ENCODE results near the gene SFXN5.

SFXN5 gene

GRCh38 chr2:72934683-72935610 is 136.6 kb downstream of the SFXN5 start:
- peak; percentile 75 for DNase-seq

DNA sequence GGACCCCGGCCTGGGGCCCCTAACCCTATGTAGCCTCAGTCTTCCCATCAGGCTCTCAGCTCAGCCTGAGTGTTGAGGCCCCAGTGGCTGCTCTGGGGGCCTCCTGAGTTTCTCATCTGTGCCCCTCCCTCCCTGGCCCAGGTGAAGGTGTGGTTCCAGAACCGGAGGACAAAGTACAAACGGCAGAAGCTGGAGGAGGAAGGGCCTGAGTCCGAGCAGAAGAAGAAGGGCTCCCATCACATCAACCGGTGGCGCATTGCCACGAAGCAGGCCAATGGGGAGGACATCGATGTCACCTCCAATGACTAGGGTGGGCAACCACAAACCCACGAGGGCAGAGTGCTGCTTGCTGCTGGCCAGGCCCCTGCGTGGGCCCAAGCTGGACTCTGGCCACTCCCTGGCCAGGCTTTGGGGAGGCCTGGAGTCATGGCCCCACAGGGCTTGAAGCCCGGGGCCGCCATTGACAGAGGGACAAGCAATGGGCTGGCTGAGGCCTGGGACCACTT is 137.8 kb downstream of the SFXN5 start:
- no peak for DNase-seq

DNA sequence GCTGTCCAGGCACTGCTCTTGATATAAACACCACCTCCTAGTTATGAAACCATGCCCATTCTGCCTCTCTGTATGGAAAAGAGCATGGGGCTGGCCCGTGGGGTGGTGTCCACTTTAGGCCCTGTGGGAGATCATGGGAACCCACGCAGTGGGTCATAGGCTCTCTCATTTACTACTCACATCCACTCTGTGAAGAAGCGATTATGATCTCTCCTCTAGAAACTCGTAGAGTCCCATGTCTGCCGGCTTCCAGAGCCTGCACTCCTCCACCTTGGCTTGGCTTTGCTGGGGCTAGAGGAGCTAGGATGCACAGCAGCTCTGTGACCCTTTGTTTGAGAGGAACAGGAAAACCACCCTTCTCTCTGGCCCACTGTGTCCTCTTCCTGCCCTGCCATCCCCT is 138.3 kb downstream of the SFXN5 start:
- DNase-seq: no peak

DNA sequence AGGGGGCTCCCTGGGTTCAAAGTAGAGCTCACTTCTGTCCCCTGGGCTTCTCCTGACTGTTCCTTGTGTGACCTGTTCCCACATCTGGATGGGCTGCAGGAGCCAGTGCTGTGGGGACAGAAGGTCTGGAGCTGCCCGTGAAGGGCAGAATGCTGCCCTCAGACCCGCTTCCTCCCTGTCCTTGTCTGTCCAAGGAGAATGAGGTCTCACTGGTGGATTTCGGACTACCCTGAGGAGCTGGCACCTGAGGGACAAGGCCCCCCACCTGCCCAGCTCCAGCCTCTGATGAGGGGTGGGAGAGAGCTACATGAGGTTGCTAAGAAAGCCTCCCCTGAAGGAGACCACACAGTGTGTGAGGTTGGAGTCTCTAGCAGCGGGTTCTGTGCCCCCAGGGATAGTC is 138.7 kb downstream of the SFXN5 start:
- no peak for DNase-seq

GRCh38 chr2:72932045-72932740 is 139.3 kb downstream of the SFXN5 start:
- DNase-seq: no peak

- DNase-seq: no peak
Measured at GRCh38 chr2:72931280-72931910, 140.1 kb downstream of the SFXN5 start.

GRCh38 chr2:72929010-72929409 is 142.5 kb downstream of the SFXN5 start:
- DNase-seq: no peak

DNA sequence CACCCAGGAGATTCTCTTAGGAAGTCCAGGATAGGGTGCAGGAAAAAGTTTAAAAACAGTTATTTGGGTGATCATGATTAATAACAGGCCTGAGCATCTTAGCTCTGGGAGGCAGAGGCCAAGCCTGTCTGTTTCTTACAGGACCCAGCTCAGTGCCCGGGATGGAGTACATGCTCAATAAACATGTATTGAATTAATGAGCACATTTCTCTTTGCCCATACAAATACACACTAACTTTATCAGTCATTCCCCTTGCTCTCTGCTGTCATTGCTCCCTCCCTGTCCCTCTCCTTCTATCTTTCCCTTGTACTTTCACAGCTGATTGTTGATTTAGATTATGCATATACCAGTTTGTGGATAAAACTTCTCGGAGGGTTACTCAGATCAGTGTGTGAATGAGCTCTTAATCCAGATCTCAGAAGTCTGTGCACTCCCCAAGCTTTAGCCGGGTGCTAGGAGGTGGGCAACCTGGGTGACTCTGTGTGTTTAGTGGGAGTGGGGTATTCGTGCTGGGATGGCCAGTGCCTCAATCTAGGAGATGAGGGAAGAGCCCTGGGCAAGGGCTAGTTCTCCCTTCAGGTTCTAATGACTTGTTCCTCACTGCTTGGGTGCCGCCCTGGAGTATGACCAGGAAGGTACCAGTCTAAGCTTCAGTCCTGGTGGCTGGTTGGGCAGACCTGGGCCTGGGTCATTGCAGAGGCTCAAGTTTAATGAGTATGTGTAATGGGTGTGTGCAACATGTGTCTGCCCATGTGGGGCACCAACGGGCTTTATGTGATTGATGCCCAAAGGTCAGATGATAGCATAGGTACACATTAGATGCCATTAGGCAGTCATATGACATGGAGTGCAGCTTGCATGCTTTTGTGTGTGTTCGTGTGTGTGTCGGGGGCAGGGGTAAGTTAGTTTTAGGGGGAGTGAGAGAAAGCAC is 143.6 kb downstream of the SFXN5 start:
- DNase-seq: no peak

GRCh38 chr2:72926811-72927465 is 144.6 kb downstream of the SFXN5 start:
- DNase-seq: no peak

GRCh38 chr2:72926368-72926767 is 145.1 kb downstream of the SFXN5 start:
- DNase-seq: no peak

DNA sequence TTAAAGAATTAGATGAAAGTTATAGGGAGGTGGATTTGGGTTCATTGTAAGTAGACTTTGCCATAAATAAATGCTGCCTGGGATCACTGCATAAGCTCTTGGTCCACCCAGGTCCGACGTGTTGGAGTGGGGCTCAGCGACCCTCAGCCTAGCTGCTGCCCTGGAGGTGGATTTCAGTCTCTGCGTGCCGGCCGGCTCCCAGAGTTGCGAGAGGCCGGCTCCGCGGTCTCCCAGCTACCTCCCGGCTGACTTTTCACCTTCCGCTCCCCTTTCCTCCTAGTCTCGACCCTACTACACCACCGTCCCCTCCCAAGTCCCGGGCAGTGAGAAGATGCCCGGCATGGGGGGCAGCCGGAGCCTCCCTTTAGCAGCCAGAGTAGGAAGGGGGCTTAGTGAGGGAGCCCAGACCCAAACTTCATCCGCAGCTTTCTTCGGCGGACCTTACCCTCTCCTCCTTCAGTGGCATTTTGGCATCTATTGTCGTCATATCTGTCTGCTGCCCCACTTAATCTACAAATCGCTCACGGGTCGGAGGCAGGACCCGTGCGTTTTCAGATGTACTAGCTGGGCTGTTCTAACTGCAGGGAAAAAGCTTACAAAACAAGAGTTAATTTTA is 146.1 kb downstream of the SFXN5 start:
- no peak for DNase-seq

- DNase-seq: peak; percentile 56
Measured at GRCh38 chr2:72924353-72925240, 146.9 kb downstream of the SFXN5 start.

DNA sequence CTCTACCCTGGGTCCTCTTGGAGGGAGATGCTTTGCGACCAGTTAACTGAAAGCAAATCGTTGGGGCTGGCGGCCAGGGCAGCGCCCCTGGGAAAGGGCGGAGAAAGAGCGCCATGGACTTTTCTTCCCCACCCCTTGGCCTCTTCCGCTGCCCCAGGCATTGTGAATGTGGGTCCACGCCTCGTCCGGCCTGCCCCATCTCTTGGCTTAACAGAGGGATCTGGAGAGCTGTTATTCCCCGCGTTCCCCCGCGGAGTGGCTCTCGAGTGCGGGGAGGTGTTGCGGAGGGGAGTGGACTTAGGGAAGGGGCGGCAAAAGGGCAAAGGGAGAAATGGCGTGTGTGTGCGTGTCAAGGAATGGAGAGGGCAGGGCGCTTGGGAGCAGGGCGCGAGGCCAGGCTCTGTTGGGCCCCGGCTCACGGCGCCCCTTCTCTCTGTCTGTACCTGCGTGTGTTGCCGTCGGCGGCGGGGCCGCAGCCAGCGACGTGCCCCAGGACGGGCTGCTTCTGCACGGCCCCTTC is 147.6 kb downstream of the SFXN5 start:
- no peak for DNase-seq

GRCh38 chr2:72921853-72922252 is 149.7 kb downstream of the SFXN5 start:
- DNase-seq: no peak

DNA sequence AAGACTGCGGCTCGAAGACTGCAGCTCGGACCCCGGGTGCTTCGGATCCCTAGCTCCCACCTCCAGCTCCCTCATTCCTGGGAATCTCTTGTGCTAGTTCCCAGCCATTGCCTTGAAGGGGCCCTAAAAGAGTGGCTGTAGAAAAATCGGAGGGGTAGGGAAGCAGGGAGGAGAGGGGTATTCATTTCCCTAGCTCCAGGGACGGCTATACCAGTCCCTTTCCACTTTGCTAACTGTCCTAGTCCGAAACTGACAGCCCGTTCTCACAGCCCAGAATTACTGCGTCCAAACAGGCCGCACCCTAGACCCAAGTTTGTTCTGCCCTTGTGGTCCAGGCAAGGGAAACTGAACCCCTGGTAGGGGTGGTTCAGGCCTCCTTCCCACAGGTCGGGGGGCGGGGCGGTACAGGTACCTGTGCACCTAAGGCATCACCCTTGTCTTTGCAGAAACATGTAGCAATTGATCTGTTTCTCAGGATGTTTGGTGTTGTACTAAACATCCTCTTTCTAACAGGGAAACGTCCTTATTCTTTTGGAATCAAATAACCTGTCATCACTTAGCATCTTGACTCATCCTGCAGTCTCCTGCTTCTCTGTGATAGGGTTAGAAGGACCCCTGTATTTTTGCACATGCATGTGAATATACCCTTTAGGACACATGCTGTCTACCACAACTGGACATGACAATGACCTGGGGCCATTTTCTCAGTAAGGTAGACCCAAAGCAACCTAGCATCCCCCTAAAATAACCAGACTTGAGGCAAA is 150.2 kb downstream of the SFXN5 start:
- DNase-seq: no peak

DNA sequence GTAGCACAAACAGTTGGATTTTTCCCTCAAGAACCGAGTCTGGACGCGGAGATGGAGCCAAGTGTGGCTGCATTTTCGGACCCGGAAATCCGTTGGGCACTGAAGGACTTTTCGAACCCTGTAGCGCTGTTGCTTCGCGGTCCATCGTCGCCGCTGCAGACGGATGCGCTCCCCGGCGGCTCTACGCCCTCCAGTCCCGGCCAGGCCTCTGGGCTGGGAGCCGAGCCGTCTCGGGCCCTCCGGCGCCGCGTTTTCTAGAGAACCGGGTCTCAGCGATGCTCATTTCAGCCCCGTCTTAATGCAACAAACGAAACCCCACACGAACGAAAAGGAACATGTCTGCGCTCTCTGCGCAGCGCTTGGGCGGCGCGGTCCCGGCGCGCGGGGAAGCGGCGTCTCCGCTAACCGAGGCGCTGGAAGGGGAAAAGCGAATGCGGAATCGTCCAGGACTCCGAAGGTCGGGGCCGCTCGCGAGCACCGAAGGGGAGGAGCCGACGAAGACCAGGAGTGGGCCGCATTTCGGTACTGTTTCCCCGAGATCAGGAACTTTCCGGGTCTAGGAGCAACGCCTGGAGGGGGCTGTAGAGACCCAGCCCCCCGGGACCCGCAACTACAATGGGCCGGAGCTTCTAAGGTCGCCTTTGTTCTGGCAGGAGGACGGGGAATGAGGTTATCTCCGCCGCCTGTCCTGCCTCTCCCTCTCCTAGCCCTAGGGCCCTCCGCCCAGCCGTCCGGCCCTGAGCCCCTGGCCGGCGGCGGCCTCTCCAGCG is 151.0 kb downstream of the SFXN5 start:
- DNase-seq: peak; percentile 52

GRCh38 chr2:72919414-72920317 is 151.8 kb downstream of the SFXN5 start:
- peak; percentile 52 for DNase-seq

Data from DMS53 (cell line).